GM18498 (cell line): ENCODE data around the gene WDR33.
"Not testable (repeated sequence)": the region's sequence is repeated elsewhere in the genome, so short reads cannot be mapped to it uniquely, and the experiment has no call there.

ENCODE experiments used
- ATAC-seq: cut with Tn5 transposase; IDR thresholded peaks from one replicate; pipeline ENCODE4 v1.9.1; 2021; ENCODE audit warnings: mild to moderate bottlenecking, moderate library complexity; ENCODE audit not compliant: unreplicated experiment

The WDR33 gene

GRCh38 chr2:127811397-127812321 is 688 bp upstream of the WDR33 start:
- peak; percentile 45 for ATAC-seq

GRCh38 chr2:127810156-127810618 is 784 bp downstream of the WDR33 start:
- ATAC-seq, result no peak

- no peak for ATAC-seq
These were observed 3.2 kb downstream of the WDR33 start for GRCh38 chr2:127807678-127808353.

GRCh38 chr2:127806860-127807259 is 4.1 kb downstream of the WDR33 start:
- not testable (repeated sequence) for ATAC-seq

- ATAC-seq, result no peak
These were observed 5.5 kb downstream of the WDR33 start for GRCh38 chr2:127805491-127805890.

GRCh38 chr2:127799926-127800325 is 11.0 kb downstream of the WDR33 start:
- ATAC-seq, result no peak

- no peak for ATAC-seq
These were observed 14.6 kb downstream of the WDR33 start for GRCh38 chr2:127796389-127796788.

- not testable (repeated sequence) for ATAC-seq
These were observed 16.1 kb downstream of the WDR33 start for GRCh38 chr2:127794901-127795300.

- ATAC-seq, result no peak
These were observed 18.2 kb downstream of the WDR33 start for GRCh38 chr2:127792805-127793204.

- no peak for ATAC-seq
These were observed 20.1 kb downstream of the WDR33 start for GRCh38 chr2:127790694-127791529.

GRCh38 chr2:127786048-127786809 is 24.7 kb downstream of the WDR33 start:
- no peak for ATAC-seq

- ATAC-seq, result no peak
These were observed 25.9 kb downstream of the WDR33 start for GRCh38 chr2:127784965-127785518.

GRCh38 chr2:127783101-127783500 is 27.9 kb downstream of the WDR33 start:
- no peak for ATAC-seq

- ATAC-seq, result no peak
These were observed 32.1 kb downstream of the WDR33 start for GRCh38 chr2:127778850-127779249.

GRCh38 chr2:127778447-127778846 is 32.5 kb downstream of the WDR33 start:
- ATAC-seq, result no peak

- ATAC-seq, result no peak
These were observed 34.7 kb downstream of the WDR33 start for GRCh38 chr2:127776122-127776780.

GRCh38 chr2:127771756-127772155 is 39.2 kb downstream of the WDR33 start:
- no peak for ATAC-seq

- ATAC-seq, result no peak
These were observed 39.8 kb downstream of the WDR33 start for GRCh38 chr2:127770973-127771735.

- ATAC-seq, result not testable (repeated sequence)
These were observed 40.4 kb downstream of the WDR33 start for GRCh38 chr2:127770534-127770933.
